Naive B cell (primary cell): ENCODE results near the gene LMBRD1. TPM values are rescaled to one million over a fixed set of nuclear protein-coding genes. Genes with fewer than 3 reads are reported as not detected.
"Not testable (repeated sequence)": the region's sequence is repeated elsewhere in the genome, so short reads cannot be mapped to it uniquely, and the experiment has no call there.

Experiments
- ATAC-seq, 2 donors: fragments of 150-1000 bp; cut with Tn5 transposase; 2 replicates each; pipeline ENCODE4 v1.10.0; 2021; ENCODE audit warnings: low read depth in 2 of 2, mild to moderate bottlenecking in 2 of 2, moderate library complexity in 2 of 2
- DNase-seq: peaks from one replicate; pipeline ENCODE4 v3.0.0; 2022
- H3K27ac Mint-ChIP-seq, 6 donors: one replicate each; pipeline ENCODE4 v1.8.0; 2020 to 2022; ENCODE audit warnings: mild to moderate bottlenecking in 6 of 6, mixed read lengths in 6 of 6, moderate library complexity in 5 of 6, inconsistent platforms in 2 of 6
- H3K27me3 Mint-ChIP-seq, 3 donors: one replicate each; pipeline ENCODE4 v1.8.0; 2021 to 2022; ENCODE audit warnings: mixed read lengths in 3 of 3, mild to moderate bottlenecking in 1 of 3
- H3K36me3 Mint-ChIP-seq, 2 donors: one replicate each; pipeline ENCODE4 v1.8.0; 2020 to 2022; ENCODE audit warnings: mixed read lengths in 2 of 2, inconsistent platforms in 1 of 2, mild to moderate bottlenecking in 1 of 2
- H3K4me1 Mint-ChIP-seq, 3 donors: one replicate each; pipeline ENCODE4 v1.8.0; 2020 to 2022; ENCODE audit warnings: mixed read lengths in 3 of 3, inconsistent platforms in 1 of 3, mild to moderate bottlenecking in 1 of 3, moderate library complexity in 1 of 3
- H3K4me3 Mint-ChIP-seq, 8 donors: one replicate each; pipeline ENCODE4 v1.8.0; 2020 to 2022; ENCODE audit warnings: mild to moderate bottlenecking in 8 of 8, mixed read lengths in 8 of 8, moderate library complexity in 8 of 8, inconsistent platforms in 2 of 8
- H3K9me3 Mint-ChIP-seq, 7 donors: one replicate each; pipeline ENCODE4 v1.8.0; 2020 to 2022; ENCODE audit warnings: mixed read lengths in 7 of 7, mild to moderate bottlenecking in 5 of 7, inconsistent platforms in 2 of 7, moderate library complexity in 1 of 7
- polyA plus RNA-seq, 6 donors: library from polyadenylated mRNA; unstranded; fragments of 300-500 nt; fragmentation: Illumina TruSeq; gene quantifications; one replicate each; pipeline ENCODE4 v1.2.3, GENCODE V29; 2021; ENCODE audit warnings: low read depth in 6 of 6

The LMBRD1 gene
- polyA plus RNA-seq, 6 donors from 2014 or later = 72.2 to 116 (median 84.1) TPM

GRCh38 chr6:69791065-69791471 is 5.7 kb downstream of the LMBRD1 start:
- no peak for ATAC-seq
- DNase-seq = no peak

GRCh38 chr6:69790629-69791028 is 6.2 kb downstream of the LMBRD1 start:
- ATAC-seq (no peak), DNase-seq (no peak)
- Mint-ChIP-seq H3K36me3 (peaks cover 0 to 7% of the 10 kb centered on the region in 2 donors), H3K9me3 (no peaks in the 10 kb centered on the region), H3K27ac (peak overlapping the region in 3 of 6 donors; percentile 7 to 45 (median 22)), H3K27me3 (no peaks in the 10 kb centered on the region), H3K4me3 (peak overlapping the region in 4 of 8 donors; percentile 32 to 50 (median 42)), H3K4me1 (peaks cover 42 to 75% (median 50%) of the 10 kb centered on the region in 3 donors)

More at GRCh38 chr6:69791065-69791471, 5.7 kb downstream of the LMBRD1 start:
- H3K27me3 Mint-ChIP-seq = no peaks in the 10 kb centered on the region
- H3K4me1 Mint-ChIP-seq = peaks cover 43 to 71% (median 45%) of the 10 kb centered on the region in 3 donors
- H3K27ac Mint-ChIP-seq = peak overlapping the region in 4 of 6 donors; percentile 38 to 77 (median 70)
- H3K9me3 Mint-ChIP-seq = no peaks in the 10 kb centered on the region
- peaks cover 4 to 7% of the 10 kb centered on the region in 2 donors for H3K36me3 Mint-ChIP-seq
- H3K4me3 Mint-ChIP-seq = peak overlapping the region in 6 of 8 donors; percentile 6 to 57 (median 38)

DNA sequence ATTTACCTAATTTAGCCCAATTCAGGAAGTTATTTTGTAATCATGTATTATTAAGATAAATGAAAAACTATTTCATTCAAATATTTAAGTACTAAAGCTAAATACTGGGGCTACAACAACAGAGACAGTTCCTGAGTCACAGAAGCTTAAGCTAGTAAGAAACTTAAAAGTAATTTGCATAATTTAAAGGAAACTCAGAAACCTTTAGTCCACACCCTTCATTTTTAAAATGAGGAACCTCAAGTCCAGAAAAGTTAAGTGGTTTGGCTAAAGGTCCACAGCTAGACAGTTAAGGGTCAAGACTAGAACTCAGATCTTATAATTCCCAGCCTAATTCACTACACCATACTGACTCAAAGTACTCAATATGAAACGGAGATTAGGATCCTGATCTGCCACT is 7.2 kb downstream of the LMBRD1 start:
- Mint-ChIP-seq H3K4me1 (peaks cover 44 to 76% (median 51%) of the 10 kb centered on the region in 3 donors), H3K9me3 (no peaks in the 10 kb centered on the region), H3K27ac (peak overlapping the region in 2 of 6 donors; percentile 45 to 85), H3K27me3 (no peaks in the 10 kb centered on the region), H3K4me3 (peak overlapping the region; percentile 12 to 75 (median 54)), H3K36me3 (peaks cover 0 to 7% of the 10 kb centered on the region in 2 donors)
- DNase-seq = peak; percentile 34
- peak; percentile 78 to 84 for ATAC-seq

- peaks cover 41 to 76% (median 50%) of the 10 kb centered on the region in 3 donors for H3K4me1 Mint-ChIP-seq
- DNase-seq, ATAC-seq, H3K27me3 Mint-ChIP-seq, H3K36me3 Mint-ChIP-seq, H3K9me3 Mint-ChIP-seq: not testable (repeated sequence)
- H3K27ac Mint-ChIP-seq = peak overlapping the region in 1 of 6 donors; percentile 36
- peak overlapping the region in 1 of 8 donors; percentile 52 for H3K4me3 Mint-ChIP-seq
Measured at GRCh38 chr6:69787436-69787835, 9.4 kb downstream of the LMBRD1 start.

- H3K36me3 Mint-ChIP-seq = peaks cover 0 to 7% of the 10 kb centered on the region in 2 donors
- ATAC-seq (no peak), DNase-seq (no peak)
- H3K27ac Mint-ChIP-seq = peak overlapping the region in 5 of 6 donors; percentile 2 to 66 (median 31)
- no peaks in the 10 kb centered on the region for H3K9me3 Mint-ChIP-seq
- peaks cover 31 to 71% (median 42%) of the 10 kb centered on the region in 3 donors for H3K4me1 Mint-ChIP-seq
- no peaks in the 10 kb centered on the region for H3K27me3 Mint-ChIP-seq
- H3K4me3 Mint-ChIP-seq = peak overlapping the region in 5 of 8 donors; percentile 0 to 20 (median 10)
Measured at GRCh38 chr6:69785697-69786096, 11.1 kb downstream of the LMBRD1 start.

GRCh38 chr6:69784595-69785377 is 12.0 kb downstream of the LMBRD1 start:
- no peaks in the 10 kb centered on the region for H3K27me3 Mint-ChIP-seq
- peak; percentile 82 to 88 for ATAC-seq
- peak overlapping the region in 5 of 6 donors; percentile 0 to 38 (median 18) for H3K27ac Mint-ChIP-seq
- peaks cover 0 to 3% of the 10 kb centered on the region in 2 donors for H3K36me3 Mint-ChIP-seq
- no peaks in the 10 kb centered on the region for H3K9me3 Mint-ChIP-seq
- H3K4me3 Mint-ChIP-seq = peak overlapping the region in 6 of 8 donors; percentile 10 to 63 (median 38)
- H3K4me1 Mint-ChIP-seq = peaks cover 34 to 69% (median 42%) of the 10 kb centered on the region in 3 donors
- DNase-seq = no peak

GRCh38 chr6:69783108-69783507 is 13.7 kb downstream of the LMBRD1 start:
- Mint-ChIP-seq H3K27me3 (no peaks in the 10 kb centered on the region), H3K4me3 (peak overlapping the region in 2 of 8 donors; percentile 40 to 46), H3K4me1 (peaks cover 34 to 63% (median 42%) of the 10 kb centered on the region in 3 donors), H3K27ac (no peak overlapping the region), H3K9me3 (no peaks in the 10 kb centered on the region), H3K36me3 (no peaks in the 10 kb centered on the region)
- no peak for ATAC-seq
- DNase-seq = no peak

DNA sequence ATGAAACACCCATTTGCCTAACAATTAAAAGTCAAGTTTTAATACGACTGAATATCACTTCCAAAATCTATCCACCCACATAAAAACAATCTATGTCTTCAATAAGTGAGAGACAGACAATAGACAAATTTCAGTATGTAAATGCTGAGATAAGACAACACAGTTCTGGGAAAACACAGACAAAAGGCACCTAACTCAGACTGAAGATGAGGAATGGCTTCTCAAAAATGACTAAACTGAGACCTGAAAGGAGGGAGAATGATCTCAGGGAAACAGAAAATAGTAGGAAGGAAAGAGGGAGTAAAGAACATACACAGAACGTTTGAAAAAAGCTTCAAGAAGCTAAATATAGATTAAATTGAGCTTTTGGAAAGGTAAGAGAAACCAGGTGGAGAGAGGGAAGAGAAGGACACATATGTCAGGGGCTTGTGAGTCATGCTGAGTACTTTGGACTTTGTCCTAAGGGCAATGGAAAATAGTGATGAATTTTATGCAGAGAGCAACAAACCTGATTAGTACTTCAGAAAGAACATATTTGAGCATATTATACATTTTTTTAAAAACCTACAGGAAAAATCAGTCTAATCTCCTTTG is 16.1 kb downstream of the LMBRD1 start:
- H3K4me1 Mint-ChIP-seq = peaks cover 27 to 70% (median 48%) of the 10 kb centered on the region in 3 donors
- no peak for ATAC-seq

DNA sequence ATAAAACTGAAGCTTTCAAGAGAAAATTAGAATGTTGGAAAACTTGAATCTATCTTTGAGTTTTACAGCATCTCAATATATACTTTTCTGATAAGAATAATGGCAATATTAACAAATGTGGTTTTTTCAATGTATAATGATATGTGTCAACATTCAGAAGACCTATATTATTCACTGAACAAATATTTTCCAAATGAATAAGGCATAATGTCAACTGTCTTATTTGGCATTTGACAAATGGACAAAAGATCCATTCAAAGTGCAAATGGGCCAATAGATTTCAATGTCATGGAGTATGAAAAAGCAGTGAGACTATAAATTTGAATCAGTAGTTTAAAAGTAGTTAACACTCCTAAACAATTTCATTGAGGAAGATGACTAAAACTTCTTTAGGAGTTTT is 20.9 kb downstream of the LMBRD1 start:
- ATAC-seq = no peak
- H3K4me1 Mint-ChIP-seq = peaks cover 46 to 70% (median 69%) of the 10 kb centered on the region in 3 donors

More for the DNA sequence above, 16.1 kb downstream of the LMBRD1 start:
- H3K27me3 Mint-ChIP-seq = no peaks in the 10 kb centered on the region
- DNase-seq = no peak
- no peak overlapping the region for H3K4me3 Mint-ChIP-seq
- H3K36me3 Mint-ChIP-seq = peaks cover 0 to 6% of the 10 kb centered on the region in 2 donors
- peak overlapping the region in 3 of 6 donors; percentile 23 to 88 (median 36) for H3K27ac Mint-ChIP-seq
- no peaks in the 10 kb centered on the region for H3K9me3 Mint-ChIP-seq

GRCh38 chr6:69775585-69775849 is 21.3 kb downstream of the LMBRD1 start:
- DNase-seq (no peak), ATAC-seq (peak; percentile 56 to 70)
- Mint-ChIP-seq H3K27me3 (no peaks in the 10 kb centered on the region), H3K4me3 (peak overlapping the region in 2 of 8 donors; percentile 17 to 47), H3K36me3 (peaks cover 34 to 50% of the 10 kb centered on the region in 2 donors), H3K27ac (peak overlapping the region in 1 of 6 donors; percentile 19), H3K4me1 (peaks cover 46 to 70% (median 68%) of the 10 kb centered on the region in 3 donors), H3K9me3 (peaks cover 0 to 7% (median 0%) of the 10 kb centered on the region in 7 donors)

More for the DNA sequence above, 20.9 kb downstream of the LMBRD1 start:
- Mint-ChIP-seq H3K4me3 (peak overlapping the region in 2 of 8 donors; percentile 12 to 17), H3K27me3 (no peaks in the 10 kb centered on the region), H3K27ac (peak overlapping the region in 1 of 6 donors; percentile 19), H3K36me3 (peaks cover 31 to 47% of the 10 kb centered on the region in 2 donors), H3K9me3 (peaks cover 0 to 7% (median 0%) of the 10 kb centered on the region in 7 donors)
- DNase-seq = no peak

DNA sequence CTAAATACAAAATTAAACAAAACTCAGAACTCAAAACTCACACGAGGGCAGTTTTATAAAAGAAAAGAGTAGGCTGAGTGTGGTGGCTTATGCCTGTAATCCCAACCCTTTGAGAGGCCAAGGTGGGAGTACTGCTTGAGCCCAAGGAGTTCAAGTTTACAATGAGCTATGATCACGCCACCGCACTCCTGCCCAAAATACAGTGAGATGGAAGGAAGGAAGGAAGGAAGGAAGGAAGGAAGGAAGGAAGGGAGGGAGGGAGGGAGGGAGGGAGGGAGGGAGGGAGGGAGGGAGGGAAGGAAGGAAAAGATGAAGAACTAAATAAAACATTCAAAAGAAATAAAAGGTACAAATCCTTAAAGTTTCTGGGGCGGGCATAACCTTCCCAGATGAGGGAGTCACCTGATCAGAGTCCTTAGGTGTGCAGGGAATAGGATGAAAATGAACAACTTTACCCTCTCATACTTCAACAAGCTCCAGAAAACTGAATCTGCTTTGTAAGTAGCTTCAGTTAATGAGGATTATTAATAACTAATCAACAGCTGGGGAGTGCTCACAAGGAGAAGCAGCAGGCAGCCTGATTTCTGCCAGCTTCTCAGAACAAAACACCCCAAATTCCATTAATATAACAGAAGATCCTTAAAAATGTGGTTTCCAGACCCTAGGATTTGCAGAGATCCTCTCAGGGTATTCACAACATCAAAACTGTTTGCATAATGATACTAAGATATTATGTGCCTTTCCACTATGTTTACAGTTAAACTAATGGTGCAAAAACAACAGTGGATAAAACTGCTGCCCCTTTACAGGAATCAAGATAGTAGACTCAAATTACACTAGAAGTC is 21.8 kb downstream of the LMBRD1 start:
- no peak for DNase-seq
- Mint-ChIP-seq H3K36me3 (peaks cover 40 to 56% of the 10 kb centered on the region in 2 donors), H3K27me3 (no peaks in the 10 kb centered on the region), H3K4me1 (peaks cover 46 to 70% (median 69%) of the 10 kb centered on the region in 3 donors), H3K27ac (peak overlapping the region in 2 of 6 donors; percentile 49 to 72), H3K9me3 (peaks cover 0 to 7% (median 1%) of the 10 kb centered on the region in 7 donors), H3K4me3 (peak overlapping the region in 4 of 8 donors; percentile 17 to 45 (median 30))
- ATAC-seq = no peak

DNA sequence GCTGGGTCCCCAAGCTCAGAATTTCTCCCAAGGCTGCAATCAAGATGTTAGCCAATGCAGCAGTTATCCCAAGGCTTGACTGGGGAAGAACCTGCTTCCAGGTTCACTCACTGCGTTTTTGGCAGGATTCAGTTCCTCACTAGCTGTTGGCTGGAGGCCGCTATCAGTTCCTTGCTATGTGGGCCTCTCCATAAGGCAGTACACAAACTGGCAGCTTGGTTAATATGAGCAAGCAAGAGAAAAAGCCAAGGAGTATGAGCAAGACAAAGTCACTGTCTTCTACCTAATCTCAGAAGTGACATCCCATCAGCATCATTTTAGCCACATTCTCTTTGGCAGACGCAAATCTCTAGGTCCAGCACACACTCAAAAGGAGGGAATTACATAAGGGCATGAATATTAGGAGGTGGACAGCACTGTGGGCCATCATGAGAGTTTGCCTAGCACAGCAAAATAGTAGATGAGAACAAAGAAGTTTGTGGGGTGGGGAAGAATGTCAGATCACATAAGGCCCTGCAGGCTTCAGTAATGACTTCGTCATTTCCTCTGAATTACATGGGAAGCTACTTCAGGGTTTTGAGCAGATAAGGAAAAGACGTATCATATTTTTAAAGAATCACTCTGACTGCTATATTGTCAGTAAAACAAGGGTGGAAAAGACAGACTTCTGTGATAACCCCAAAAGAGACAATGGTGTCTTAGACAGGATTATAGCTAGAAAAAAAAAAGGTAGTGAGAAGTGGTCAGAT is 25.5 kb downstream of the LMBRD1 start:
- Mint-ChIP-seq H3K4me1 (peaks cover 60 to 79% (median 61%) of the 10 kb centered on the region in 3 donors), H3K27me3 (no peaks in the 10 kb centered on the region), H3K9me3 (peaks cover 0 to 7% (median 6%) of the 10 kb centered on the region in 7 donors), H3K36me3 (peaks cover 53 to 59% of the 10 kb centered on the region in 2 donors), H3K4me3 (peak overlapping the region in 2 of 8 donors; percentile 40 to 55), H3K27ac (peak overlapping the region in 3 of 6 donors; percentile 1 to 70 (median 12))
- ATAC-seq (no peak), DNase-seq (no peak)
